Transverse colon (tissue), 4 donors: ENCODE results near the gene KCTD17.

Experiments
- EP300 ChIP-seq: sonication (generic); formaldehyde crosslinking; IDR thresholded peaks from one replicate; pipeline ENCODE4 v1.6.1; 2017; ENCODE audit warnings: antibody characterized with exemption, low read depth
- POLR2A ChIP-seq: fragments of 450-650 bp; IDR thresholded peaks from one replicate; pipeline ENCODE4 v1.6.1; 2016; ENCODE audit warnings: antibody characterized with exemption, mild to moderate bottlenecking, moderate library complexity
- POLR2AphosphoS5 ChIP-seq, 3 donors: sonication (generic); formaldehyde crosslinking; IDR thresholded peaks; one replicate each; pipeline ENCODE4 v1.6.1; 2016; ENCODE audit warnings: antibody characterized with exemption in 3 of 3
- TF ChIP-seq, protein P1 (sequence below), 5 experiments: fragments of 200-600 bp in 3 of 5; fragments of 450-650 bp in 2 of 5; sonication (generic) in 3 of 5; IDR thresholded peaks; 1 replicate in 2 of 5; 2 replicates in 3 of 5; pipeline ENCODE4 v1.5.1; 2016 to 2017; ENCODE audit warnings: antibody characterized with exemption in 5 of 5, inconsistent platforms in 3 of 5, mild to moderate bottlenecking in 2 of 5, moderate library complexity in 1 of 5

DNA sequence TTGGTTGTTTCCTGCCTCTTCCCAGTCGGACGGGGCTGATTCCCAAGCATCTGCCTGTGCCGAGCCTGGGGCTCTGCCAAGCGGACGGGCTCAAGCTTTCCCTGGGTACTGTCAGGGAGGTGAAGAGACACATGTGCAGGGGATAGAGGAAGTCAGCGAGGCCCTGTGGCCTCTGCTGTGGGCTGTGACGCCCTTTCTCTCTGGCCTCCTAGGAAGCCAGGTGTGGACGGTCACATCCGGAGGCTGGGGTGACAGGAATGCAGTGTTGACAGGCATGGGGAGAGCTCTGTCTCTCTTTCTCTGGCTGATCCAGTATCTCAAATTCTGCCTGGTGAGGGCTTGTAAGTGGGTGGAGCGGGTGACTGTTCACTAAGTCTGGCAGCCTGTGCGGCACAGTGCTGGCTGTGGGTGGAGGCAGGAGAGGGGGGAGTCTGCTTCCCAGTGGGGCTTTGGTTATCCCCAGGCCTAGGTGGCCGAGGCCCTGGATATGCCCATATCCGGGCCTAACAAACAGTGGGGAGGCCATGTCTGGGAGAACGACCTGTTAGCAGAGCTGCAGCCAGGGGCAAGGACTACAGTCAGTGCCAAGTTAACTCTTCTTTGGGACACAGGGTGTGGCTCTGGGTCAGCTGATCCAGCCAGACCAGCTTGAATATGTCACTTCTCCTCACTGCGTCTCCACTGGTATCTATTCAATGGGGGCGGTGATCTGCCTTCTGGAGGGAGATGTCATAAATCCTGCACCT, 1.9 kb downstream of the KCTD17 start:
- TF ChIP-seq, protein P1, sequence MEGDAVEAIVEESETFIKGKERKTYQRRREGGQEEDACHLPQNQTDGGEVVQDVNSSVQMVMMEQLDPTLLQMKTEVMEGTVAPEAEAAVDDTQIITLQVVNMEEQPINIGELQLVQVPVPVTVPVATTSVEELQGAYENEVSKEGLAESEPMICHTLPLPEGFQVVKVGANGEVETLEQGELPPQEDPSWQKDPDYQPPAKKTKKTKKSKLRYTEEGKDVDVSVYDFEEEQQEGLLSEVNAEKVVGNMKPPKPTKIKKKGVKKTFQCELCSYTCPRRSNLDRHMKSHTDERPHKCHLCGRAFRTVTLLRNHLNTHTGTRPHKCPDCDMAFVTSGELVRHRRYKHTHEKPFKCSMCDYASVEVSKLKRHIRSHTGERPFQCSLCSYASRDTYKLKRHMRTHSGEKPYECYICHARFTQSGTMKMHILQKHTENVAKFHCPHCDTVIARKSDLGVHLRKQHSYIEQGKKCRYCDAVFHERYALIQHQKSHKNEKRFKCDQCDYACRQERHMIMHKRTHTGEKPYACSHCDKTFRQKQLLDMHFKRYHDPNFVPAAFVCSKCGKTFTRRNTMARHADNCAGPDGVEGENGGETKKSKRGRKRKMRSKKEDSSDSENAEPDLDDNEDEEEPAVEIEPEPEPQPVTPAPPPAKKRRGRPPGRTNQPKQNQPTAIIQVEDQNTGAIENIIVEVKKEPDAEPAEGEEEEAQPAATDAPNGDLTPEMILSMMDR (IDR thresholded peaks at IDR 0.05) = no peak
- TF ChIP-seq POLR2AphosphoS5 (IDR thresholded peaks at IDR 0.05) (no peak), POLR2A (no peak), EP300 (no peak)
